Left cardiac atrium (tissue), 4 donors: ENCODE data around the gene PTPRC. TPM values are rescaled to one million over a fixed set of nuclear protein-coding genes. Genes with fewer than 3 reads are reported as not detected.
A peak's percentile ranks its signal among the peaks of the same experiment; 100 is the strongest.

Experiments
- ATAC-seq, 2 donors: fragments of 200-7000 bp; cut with Tn5 transposase; one replicate each; pipeline ENCODE4 v1.9.1; 2020; ENCODE audit warnings: mild to moderate bottlenecking in 2 of 2, moderate library complexity in 2 of 2
- DNase-seq: peaks from one replicate; pipeline ENCODE4 v3.0.0-alpha.2; 2020
- intact Hi-C, 2 donors: fragments of 100-400 bp; cut with DNase I; formaldehyde crosslinking; loops; one replicate each; pipeline versions ENCODE4 v1.14.1 to v1.15.1; 2022 to 2023
- total RNA-seq, 2 donors: library from RNA; stranded (reverse); fragmentation: NEBNext Ultra II Directional; extraction: Animal tissue kit (Norgen Biotek cat#: 25700); gene quantifications; one replicate each; pipeline ENCODE4 v1.2.1, GENCODE V29; 2021
- donor health status: DM: no; HTN: yes; CAD: no.
- donor health status: DM: no; HTN: yes; CAD: no; lungs with severe emphysema.
- donor health status: DM: yes; HTN: yes; CAD: no.
- donor health status: Dilated cardiomyopathy.

PTPRC gene
- total RNA-seq, 2 donors from 2014 or later = 11.0 to 24.2 TPM

DNA sequence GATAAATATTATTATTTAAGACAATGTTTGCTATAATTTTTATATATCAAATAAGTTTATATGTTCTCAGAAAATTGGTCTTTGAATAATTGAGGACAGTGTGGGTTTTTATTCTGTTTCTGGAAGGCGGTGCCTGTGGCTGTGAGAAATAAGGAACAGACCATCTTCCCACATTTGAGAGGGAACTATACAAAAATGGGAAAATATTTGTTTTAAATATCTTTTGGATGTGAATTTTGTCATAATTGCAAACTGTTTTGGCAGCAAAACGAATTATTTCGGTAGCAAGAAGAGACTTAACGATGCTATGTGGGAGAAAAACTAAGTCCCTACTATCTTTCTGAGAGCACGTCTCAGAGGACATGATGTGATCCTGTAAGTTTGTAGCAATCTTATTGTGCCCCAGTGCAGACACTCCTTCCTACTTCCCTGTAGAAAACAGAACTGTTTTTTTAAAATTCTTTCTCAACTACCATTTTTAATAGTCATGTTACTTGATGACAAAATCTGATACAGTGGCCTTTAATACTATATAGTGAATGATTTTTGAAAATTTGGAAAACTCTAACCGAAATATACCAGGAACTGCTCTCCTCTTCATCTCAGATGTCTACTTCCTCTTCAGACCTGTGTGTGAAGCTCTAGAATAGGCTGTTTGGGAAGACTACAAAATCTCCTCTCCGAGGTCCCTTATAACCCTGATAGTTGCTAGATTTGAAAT, 25.4 kb downstream of the PTPRC start:
- ATAC-seq = peak in 1 of 2 donors; percentile 37
- intact Hi-C loops = no loop called here
- DNase-seq = no peak

DNA sequence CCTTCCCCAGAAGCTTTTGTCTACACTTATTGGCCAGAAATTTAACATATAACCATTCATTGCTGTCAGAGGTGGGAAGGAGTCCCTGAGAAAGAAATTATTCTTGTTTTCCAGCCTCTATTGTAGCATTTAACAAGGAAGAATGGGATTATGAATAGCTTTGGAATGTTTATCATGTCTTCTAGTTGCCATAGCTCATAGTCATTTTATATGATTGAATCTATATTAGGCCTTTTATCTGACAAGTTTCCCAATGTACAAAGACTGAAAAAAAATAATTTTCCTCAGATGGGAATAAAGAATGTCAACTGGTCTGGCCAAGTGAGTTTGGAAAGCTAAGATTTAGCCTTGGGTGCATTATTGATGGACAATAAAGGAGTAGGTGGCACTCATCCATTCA, 28.3 kb downstream of the PTPRC start:
- no peak for ATAC-seq
- DNase-seq = no peak
- intact Hi-C loops = no loop called here

GRCh38 chr1:198667807-198668206, 29.0 kb downstream of the PTPRC start:
- DNase-seq = no peak
- intact Hi-C loops = no loop called here
- ATAC-seq = no peak

GRCh38 chr1:198669023-198669698, 30.3 kb downstream of the PTPRC start:
- peak in 1 of 2 donors; percentile 71 for ATAC-seq
- intact Hi-C loops = no loop called here
- no peak for DNase-seq

DNA sequence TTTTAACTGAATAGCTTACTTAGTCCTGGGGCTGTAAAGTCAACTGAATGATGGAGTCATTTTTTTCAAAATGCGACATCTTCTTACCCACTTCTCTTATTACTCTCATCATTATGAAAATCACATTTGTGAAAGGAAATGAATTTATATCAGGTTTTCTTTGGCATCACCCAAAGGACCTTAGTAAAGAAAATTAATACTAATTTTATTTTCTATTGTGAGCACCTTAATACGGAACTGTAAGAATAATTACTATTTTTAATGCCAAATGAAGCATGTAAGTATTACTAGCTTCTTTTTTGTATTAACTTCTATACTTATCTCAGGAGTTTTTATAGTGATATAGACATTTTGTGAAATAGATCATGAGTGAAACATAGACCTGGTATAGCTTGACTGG, 30.9 kb downstream of the PTPRC start:
- ATAC-seq = no peak
- DNase-seq = no peak
- intact Hi-C loops = no loop called here

DNA sequence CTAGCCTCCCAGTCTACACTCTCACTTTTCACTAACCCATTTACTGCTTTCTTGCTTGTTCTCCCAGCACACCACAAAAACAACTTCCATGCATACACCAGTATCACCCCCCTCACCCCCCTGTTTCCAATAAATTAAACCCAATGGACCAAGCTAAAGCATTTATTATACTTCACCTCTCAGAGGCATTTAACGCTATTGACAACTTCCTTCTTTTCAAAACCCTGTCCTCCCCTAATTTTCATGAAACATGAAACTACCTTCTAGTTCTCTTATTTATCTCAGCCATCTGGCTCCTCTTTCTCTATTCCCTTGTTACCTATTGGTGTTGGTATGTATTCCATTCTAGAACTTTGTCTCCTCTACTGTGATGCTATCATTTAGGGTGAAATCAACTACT, 32.3 kb downstream of the PTPRC start:
- DNase-seq (no peak), ATAC-seq (no peak)
- intact Hi-C loops = no loop called here

DNA sequence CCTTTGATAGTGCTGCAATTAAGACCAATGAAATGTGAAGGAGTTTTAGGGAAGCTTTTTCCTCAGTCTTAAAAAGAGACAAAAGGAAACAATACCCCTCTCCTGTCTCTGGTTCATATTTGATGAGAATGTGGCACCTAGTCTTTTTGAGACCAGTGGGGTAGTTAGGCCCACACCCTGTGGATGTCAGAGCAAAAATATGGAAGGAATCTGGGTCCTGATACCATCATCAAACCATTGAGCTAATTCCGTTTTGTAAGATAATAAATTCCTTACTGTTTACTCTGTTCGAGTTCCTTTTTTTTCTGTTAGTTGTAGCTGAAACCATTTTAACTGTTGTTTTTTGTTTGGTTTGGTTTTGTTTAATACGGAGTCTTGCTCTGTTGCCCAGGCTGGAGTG, 33.3 kb downstream of the PTPRC start:
- DNase-seq = no peak
- ATAC-seq = no peak
- intact Hi-C loops = no loop called here

- ATAC-seq = no peak
- DNase-seq = no peak
- intact Hi-C loops = no loop called here
Observed at GRCh38 chr1:198674009-198674408, 35.2 kb downstream of the PTPRC start.

DNA sequence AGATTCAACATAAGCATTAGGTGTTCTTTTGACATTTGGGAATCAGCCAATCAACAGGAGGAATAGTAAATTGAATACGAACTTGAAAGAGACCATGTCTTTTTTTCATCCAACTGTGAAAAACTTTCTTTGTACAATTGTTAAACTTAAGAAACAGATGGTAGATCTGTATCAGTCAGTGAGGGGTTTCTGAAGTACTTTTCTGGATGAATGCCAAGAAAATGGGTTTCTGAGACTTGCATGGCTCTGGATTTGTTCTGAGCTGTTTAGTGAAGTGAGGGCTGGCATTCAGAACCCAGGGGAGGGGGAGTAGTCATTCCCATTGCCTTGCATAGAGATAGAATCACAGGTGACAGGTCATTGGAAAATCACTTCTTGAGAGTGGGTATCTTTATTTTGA, 37.4 kb downstream of the PTPRC start:
- ATAC-seq (no peak), DNase-seq (no peak)
- intact Hi-C loops = no loop called here

- no peak for ATAC-seq
- DNase-seq = no peak
- intact Hi-C loops = no loop called here
Observed at GRCh38 chr1:198677027-198677426, 38.2 kb downstream of the PTPRC start.

DNA sequence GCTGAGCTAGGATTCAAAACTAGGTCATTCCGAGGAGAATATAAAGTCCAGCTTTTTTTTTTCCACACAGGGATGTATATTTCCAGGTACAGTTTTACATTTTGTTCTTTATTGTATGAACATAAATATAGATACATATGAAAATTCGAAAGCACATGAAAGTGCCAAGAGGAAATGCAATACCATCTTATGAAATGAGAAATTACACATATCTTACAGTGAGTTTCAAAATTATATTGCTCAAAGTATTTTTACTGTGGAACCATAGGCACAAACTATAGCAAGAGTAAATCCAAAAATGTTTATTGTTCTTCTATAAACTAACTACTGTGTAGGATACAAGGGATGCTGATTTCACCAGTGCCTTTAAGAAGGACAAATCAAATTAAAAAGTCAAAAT, 39.0 kb downstream of the PTPRC start:
- DNase-seq = no peak
- intact Hi-C loops = no loop called here
- ATAC-seq = no peak

DNA sequence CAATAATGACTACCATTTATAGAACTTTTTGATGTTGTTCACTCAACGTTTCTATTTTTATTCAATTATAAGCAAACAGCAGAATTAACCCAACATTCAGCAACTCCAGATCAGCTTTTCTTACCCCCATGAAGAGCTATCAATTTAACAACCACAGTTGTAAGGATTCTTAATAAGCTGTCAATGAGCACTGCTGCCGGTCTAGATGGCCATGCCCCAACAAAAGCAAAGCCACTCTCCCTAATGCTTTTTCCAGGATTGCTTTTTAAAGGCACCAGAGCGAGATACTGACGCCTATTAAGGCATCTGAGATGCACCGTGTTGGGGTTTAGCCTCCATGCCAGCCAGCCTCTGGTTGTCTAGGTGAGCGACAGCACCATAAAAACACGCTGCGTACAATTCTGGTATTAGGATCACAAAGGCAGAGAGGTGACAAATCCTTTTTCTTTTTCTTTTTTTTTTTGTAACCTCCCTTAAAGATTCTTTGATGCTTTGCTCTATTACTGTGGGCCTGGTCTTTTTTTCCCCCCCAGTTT, 39.5 kb downstream of the PTPRC start:
- intact Hi-C loops = no loop called here
- no peak for ATAC-seq
- DNase-seq = no peak

- intact Hi-C loops = no loop called here
- ATAC-seq (no peak), DNase-seq (no peak)
Observed at GRCh38 chr1:198678901-198679329, 40.1 kb downstream of the PTPRC start.

DNA sequence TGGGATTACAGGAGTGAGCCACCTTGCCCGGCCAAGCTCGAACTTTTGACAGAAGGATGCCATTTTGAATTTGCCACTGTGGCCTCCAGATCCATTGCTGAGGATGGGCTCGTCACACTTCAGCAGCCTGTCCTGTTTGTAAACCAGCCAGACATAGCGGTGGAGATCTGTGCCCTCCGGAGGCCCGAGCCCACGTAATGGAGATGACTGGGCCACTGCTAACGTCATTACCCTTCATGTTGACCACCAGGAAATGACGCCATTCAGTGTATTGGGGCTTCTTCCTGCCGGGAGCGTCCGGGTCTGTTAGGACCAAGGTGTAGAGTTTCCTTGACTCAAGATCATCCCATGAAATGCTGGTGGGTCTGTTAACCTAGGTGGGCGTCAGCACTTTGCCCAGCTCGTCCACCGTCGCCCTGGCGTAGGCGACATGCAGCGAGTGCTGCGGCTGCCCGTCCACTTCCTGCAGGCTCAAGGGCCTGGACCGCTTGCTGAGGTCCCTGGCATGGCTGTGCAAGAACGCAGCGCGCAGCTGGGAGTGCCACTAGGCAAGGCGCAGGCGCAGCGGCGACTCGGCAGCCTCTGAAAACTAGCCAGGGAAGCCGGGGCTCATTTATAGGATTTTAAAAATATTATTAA, 40.8 kb downstream of the PTPRC start:
- no peak for ATAC-seq
- DNase-seq = no peak
- intact Hi-C loops = no loop called here

DNA sequence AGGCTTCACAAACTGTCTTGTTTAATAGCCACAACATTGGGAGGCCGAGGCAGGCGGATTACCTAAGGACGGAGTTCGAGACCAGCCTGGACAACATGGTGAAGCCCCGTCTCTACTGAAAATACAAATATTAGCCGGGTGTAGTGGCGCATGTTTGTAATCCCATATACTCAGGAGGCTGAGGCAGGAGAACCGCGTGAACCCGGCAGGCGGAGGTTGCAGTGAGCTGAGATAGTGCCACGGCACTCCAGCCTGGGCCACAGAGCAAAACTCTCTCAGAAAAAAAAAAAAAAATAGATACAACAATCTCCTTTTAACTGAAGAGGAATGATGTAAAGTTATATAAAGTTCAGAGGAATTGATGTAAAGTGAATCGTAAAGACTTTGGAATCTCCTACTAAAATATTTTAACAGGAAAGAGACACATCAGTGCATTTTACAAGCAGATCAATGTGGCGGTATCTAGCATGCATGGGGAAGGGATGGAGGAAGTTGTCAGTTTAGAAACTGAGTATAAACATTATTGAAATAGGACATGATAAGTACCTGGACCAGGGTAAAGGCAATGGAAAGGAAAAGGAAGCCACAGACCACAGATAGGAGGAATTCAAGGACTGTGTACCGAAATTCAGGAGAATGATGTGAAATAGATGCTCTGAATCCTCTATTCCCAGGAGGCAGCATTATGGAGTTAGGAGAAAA, 41.5 kb downstream of the PTPRC start:
- intact Hi-C loops = no loop called here
- no peak for ATAC-seq
- DNase-seq = no peak

- ATAC-seq = no peak
- DNase-seq = no peak
- intact Hi-C loops = no loop called here
Observed at GRCh38 chr1:198681252-198681651, 42.4 kb downstream of the PTPRC start.

- ATAC-seq (peak; percentile 91 to 94), DNase-seq (peak; percentile 52)
- intact Hi-C loops = no loop called here
Observed at GRCh38 chr1:198681831-198682759, 43.3 kb downstream of the PTPRC start.

- ATAC-seq = no peak
- intact Hi-C loops = no loop called here
- DNase-seq = no peak
Observed at GRCh38 chr1:198682850-198683249, 44.0 kb downstream of the PTPRC start.

GRCh38 chr1:198683449-198683848, 44.6 kb downstream of the PTPRC start:
- no peak for DNase-seq
- intact Hi-C loops = no loop called here
- no peak for ATAC-seq
